Measurements from ENCODE around the gene PSTPIP2.
A peak's percentile ranks its signal among the peaks of the same experiment; 100 is the strongest.
"Not testable (repeated sequence)": the region's sequence is repeated elsewhere in the genome, so short reads cannot be mapped to it uniquely, and the experiment has no call there.

Gene PSTPIP2

DNA sequence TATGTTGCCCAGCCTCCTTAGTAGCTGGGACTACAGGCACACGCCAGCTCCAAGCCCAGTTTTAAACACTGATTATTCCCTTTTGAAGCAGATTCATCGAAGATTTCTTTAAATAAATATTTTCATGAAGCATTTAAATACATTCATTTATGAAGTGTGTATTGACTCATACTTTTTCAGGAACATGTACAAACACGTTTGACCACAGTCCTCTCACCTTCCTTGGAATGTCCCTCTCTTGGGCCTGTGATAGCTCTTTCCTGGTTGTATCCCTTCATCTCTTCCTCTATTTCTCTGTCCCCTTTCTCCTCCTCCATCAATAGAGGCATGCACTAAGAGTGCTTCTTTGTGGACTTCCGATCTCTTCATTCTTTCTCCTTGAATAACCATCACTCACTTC is 2.5 kb downstream of the PSTPIP2 start:
- no peak for DNase-seq (ENCODE audit: low spot score)

- DNase-seq (ENCODE audit: low spot score) = no peak
Observed at GRCh38 chr18:46068763-46069162, 3.3 kb downstream of the PSTPIP2 start.

GRCh38 chr18:46067438-46068007 is 4.5 kb downstream of the PSTPIP2 start:
- peak; percentile 74 for DNase-seq (ENCODE audit: low spot score)

DNA sequence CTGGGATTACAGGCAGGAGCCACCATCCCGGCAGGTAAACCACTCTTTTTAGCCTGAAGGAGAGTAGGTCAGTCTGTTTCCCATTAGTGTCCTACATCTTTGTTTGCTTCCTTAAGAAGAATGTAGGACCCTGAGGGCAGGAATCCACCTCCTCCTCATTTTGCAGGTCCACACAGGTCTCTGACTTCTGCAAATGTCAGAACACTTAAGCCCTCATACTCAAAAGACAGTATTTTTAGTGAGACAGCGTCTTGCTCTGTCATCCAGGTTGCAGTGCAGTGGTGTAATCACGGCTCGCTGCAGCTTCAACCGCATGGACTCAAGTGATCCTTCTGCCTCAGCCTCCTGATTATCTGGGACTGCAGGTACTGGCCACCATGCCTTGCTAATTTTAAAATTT is 9.3 kb downstream of the PSTPIP2 start:
- no peak for DNase-seq (ENCODE audit: low spot score)

DNA sequence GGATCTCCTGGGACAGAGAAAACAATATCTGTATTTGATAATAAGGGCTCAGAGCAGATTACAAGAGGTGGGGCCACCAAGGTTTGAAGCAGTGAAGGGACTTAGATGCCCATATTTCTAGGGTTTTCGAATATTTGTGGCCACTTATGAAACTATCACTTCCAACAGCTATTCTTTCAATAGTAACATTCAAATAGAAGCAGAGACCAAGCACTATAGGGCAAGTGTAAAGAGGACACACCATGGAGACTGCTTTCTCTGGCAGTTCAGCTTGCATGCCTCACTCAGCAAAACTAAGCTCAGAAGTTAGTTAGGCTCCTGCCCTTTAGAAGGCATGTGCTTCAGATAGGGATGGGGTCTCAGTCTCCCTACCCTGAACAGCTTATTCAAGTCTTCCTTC is 10.3 kb downstream of the PSTPIP2 start:
- DNase-seq (ENCODE audit: low spot score) = no peak

DNA sequence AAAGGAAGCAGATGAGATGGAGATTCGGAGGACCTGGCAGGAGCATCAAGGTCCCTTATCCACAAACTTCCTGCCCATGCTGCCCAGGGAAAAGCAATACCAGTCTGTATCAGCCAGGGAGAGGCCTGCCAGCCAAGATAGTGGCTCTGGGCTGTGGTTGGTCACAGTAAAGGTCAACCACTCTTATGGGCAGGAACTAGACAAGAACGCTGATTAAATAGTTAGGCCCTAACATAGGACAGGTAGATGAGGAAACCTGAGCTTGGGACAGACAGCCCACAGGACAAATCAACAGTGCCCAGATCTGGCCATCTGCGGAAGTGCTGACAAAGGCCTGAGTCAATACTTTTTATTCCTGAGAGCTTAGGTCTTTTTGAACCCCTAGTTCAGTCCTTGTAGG is 10.7 kb downstream of the PSTPIP2 start:
- DNase-seq (ENCODE audit: low spot score) = no peak

DNA sequence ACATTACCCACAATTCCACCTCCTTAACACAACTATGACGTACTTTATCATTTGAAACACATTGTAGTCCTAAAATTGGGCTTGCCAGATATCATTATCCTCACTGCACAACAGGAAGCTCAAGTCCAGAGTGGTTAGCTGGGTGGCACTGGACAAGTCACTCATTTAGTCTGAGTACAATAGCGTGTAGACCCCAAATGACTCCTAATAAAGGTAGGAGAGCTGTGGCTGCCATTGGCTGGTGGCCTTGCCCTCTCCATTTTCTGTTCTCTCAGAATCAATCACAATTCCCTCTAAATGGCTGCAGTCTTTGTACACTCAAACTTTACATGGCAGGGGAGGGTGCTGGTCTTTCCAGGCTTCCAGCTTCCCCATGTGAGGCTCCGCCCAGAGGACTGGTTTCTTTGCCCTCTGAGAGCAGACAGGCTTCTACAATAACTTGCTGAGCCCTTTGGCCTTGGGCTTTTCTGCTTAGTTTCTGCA is 11.7 kb downstream of the PSTPIP2 start:
- DNase-seq (ENCODE audit: low spot score) = no peak

GRCh38 chr18:46055838-46056230 is 16.2 kb downstream of the PSTPIP2 start:
- DNase-seq (ENCODE audit: low spot score) = no peak

- no peak for DNase-seq (ENCODE audit: low spot score)
Observed at GRCh38 chr18:46054956-46055837, 16.9 kb downstream of the PSTPIP2 start.

DNA sequence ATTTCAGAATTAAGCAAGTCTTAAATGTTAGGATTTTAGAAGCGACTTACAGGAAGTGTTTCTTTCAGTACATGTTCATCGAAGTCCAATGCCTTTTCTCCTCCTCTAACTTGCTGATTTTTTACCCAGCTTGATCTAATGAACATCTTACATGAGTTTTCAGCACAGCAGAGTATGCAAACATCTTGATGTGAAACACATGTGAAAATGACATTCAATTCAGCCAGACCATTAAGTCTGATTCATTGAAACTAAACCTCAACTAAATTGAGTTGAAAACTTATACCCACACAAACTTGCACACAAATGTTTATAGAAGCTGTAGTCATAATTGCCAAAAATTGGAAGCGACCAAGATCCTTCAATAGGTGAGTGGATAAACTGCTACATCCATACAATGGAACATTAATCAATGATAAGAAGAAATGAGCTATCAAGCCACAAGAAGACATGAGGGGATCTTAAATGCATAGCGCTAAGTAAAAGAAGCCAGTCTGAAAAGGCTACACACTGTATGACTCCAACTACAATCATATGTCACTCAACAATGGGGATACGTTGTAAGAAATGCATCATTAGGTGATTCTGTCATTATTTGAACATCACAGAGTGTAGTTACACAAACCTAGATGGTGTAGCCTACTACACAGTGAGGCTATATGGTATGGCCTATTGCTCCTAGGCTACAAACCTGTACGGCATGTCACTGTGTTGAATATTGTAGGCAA is 18.5 kb downstream of the PSTPIP2 start:
- no peak for DNase-seq (ENCODE audit: low spot score)

DNA sequence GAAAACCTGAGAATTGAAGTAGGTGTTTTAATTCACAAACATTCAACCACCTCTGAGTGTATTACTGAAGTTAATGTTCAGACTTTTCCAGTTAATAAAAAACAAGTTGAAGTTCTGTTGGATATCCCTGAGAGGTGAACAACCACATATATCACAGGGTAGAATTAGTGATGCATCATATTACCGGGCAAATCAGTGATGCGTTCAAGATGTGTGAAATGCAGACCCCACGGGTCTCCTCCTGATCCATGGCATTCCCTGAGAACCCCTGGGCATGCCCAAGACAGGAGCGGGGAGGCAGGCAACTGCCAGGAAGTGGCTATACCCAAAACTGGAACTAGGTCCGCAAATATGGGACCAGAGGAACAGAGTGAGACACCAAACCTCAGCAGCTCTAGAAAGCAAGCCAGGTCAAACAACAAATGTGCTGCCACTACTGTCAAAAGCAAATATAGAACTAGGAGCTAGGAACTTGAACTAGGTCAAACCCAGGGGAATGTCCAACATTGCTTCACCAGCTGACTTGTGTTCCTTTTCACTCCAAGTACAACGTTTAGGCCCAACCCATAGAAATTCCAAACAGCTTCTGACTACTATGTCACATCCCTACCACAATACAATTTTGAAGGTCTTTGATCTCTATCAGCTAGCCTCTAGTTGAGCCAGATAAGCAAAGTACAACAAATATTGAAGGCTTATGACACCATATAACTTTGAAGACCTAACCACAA is 20.2 kb downstream of the PSTPIP2 start:
- peak; percentile 90 for DNase-seq (ENCODE audit: low spot score)

GRCh38 chr18:46050268-46050667 is 21.8 kb downstream of the PSTPIP2 start:
- DNase-seq (ENCODE audit: low spot score) = no peak

DNA sequence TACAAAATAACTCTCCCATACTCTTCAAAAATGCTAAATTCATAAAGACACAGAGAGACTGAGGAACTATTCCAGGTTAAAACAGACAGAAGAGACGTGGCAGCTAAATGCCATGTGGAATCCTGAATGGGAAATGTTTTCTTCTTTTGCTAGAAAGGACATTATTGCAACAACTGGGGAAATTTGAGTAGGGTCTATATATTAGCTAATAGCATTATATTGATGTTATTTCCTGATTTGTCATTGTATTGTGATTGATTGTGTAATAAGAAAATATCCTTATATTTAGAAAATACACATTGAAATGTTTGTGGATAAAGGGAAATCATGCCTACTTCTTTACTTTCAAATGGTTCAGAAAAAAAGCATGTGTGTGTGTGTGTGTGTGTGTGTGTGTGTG is 23.4 kb downstream of the PSTPIP2 start:
- no peak for DNase-seq (ENCODE audit: low spot score)

GRCh38 chr18:46047369-46047768 is 24.7 kb downstream of the PSTPIP2 start:
- not testable (repeated sequence) for DNase-seq (ENCODE audit: low spot score)

- DNase-seq (ENCODE audit: low spot score) = no peak
Observed at GRCh38 chr18:46046688-46047087, 25.4 kb downstream of the PSTPIP2 start.

- no peak for DNase-seq (ENCODE audit: low spot score)
Observed at GRCh38 chr18:46046126-46046525, 25.9 kb downstream of the PSTPIP2 start.

DNA sequence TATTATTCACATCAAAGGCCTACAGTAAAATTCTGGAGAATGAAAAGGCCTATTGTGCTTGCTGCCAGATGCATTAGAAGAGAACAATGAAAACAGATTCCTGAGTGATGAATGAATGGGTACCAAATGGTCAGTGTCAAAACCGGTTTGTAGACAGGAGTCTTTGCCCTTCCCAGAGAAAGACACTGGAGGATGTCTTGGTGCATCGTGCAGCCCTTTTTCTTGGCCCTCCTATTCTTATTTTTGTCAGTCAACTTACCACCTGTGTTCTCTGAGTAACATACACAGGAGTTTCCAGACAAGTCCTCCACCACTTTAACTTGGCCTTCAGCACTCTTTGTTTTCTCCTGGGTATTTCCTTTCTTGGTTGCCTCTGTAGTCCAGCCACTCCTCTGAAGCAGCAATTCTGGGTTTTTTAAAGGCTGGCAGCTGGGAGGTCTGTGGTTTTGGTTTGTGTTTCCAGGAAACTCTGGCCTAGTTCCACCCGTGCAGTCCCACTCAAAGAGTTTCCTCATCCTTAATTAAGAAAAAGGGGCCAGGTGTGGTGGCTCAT is 29.4 kb downstream of the PSTPIP2 start:
- peak; percentile 58 for DNase-seq (ENCODE audit: low spot score)

DNA sequence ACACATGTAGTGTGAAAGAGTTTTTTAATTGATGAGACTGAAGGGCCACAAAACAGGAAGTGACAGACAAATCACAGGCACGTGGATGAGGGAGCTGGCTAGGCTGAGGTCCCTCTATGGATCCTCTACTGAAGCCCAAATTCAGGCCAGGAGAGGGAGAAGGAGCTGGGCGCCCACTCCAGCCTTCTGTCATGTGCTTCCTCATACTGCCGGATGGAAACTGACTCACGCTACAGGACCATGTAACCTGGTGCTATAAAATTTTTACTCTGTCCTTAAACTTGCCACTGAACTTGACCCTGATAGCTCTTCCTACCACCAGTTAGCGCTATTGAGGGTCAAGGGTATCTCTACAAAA is 31.3 kb downstream of the PSTPIP2 start:
- DNase-seq (ENCODE audit: low spot score) = no peak

DNA sequence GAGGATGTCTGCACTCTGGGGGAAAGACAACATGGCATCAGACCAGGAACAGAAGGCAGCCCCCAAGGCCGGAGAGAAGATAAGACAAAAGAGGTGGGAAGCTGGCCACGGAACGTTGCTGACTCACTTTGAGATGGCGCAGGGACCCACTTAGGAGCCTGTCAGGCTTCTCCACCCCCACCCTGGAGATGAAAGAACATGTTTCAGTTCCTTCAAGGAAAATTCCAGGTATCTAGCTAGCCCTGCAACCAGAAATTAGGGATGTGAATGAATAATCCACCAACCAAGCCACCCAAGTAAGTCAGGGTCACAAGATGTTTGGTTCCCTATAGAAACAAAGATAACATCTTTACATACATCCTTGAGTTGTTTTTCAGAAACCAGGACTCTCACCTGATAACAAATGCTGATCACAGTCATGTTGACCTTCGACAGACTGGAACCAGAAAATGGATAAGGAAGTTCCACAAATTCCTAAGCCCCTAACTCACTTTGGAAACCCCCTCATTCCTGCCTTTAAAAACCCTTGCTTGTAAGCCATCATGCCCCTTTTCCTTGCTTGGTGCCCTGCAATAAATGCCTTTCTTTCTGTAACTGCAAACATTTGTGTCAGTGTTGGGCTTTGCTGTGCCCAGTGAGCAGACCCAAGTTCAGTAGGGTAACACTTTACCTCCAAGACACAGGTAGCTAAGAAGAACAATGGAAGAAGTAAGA is 31.9 kb downstream of the PSTPIP2 start:
- no peak for DNase-seq (ENCODE audit: low spot score)

DNA sequence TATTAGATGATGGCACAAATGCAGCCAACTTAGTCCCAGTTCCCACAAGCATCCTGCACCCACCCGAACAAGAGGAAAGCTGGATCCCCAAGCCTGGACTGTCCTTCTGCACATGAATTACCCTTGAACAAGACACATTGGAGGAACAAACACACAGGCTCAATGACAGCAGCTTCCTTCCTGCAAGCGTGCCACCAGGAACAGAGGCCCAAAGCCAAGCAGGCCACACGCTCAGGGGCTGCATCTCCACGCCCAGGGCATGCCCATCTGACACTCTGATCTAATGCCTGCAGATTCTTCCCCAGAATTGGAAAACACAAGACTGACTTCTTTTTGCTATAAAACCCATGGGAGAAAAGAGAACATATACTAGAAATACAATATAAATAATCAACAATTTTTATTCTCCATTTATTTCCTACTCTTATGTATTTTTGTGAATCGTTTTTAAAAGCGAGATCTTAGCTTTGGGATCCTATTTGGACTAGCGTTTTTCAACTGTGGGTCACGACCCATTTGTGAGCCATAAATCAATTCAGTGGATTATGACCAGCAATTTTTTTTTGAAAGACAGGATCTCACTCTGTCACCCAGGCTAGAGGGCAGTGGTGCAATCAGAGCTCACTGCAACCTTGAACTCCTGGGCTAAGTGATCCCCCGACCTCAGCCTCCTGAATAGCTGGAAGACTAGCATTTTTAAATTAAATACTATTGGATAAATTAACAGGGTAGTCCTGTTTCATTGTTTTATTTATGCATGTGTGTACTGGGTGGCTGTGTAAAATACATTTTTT is 34.4 kb downstream of the PSTPIP2 start:
- no peak for DNase-seq (ENCODE audit: low spot score)
